Testis (tissue), 3 donors: ENCODE measurements around the gene ZFP64. TPM values are rescaled to one million over a fixed set of nuclear protein-coding genes. Genes with fewer than 3 reads are reported as not detected.

ENCODE experiments used
- DNase-seq: peaks from one replicate; pipeline ENCODE4 v3.0.0-alpha.2; 2019
- H3K27ac ChIP-seq, 2 donors: fragments of 200-600 bp; sonication (generic); one replicate each; pipeline ENCODE4 v1.5.1; 2019
- H3K27me3 ChIP-seq: fragments of 200-600 bp; sonication (generic); one replicate; pipeline ENCODE4 v1.5.1; 2019
- H3K36me3 ChIP-seq: fragments of 200-600 bp; sonication (generic); one replicate; pipeline ENCODE4 v1.5.1; 2017; ENCODE audit warnings: low read depth; ENCODE audit errors: missing control alignments
- H3K4me1 ChIP-seq: fragments of 200-600 bp; sonication (generic); one replicate; pipeline ENCODE4 v1.5.1; 2019
- H3K4me3 ChIP-seq, 2 donors: fragments of 200-600 bp; sonication (generic); one replicate each; pipeline ENCODE4 v1.5.1; 2017 to 2019
- H3K9me3 ChIP-seq: fragments of 200-600 bp; sonication (generic); one replicate; pipeline ENCODE4 v1.5.1; 2017
- POLR2A ChIP-seq: fragments of 450-650 bp; IDR thresholded peaks from one replicate; pipeline ENCODE4 v1.6.1; 2017; ENCODE audit warnings: antibody characterized with exemption, mild to moderate bottlenecking, moderate library complexity
- WGBS, 2 donors: methylation state at CpG; one replicate each; pipeline ENCODE4 v1.1.5; 2018; 5-methylcytosine and 5-hydroxymethylcytosine counted together
- intact Hi-C: fragments of 100-400 bp; cut with DNase I; formaldehyde crosslinking; loops from one replicate; pipeline ENCODE4 v1.15.1; 2023; ENCODE audit warnings: low total_unique reads
- polyA plus RNA-seq: library from polyadenylated mRNA; stranded (reverse); fragments of 350-450 nt; fragmentation: Illumina TruSeq; extraction: RNeasy Lipid Tissue Mini Kit (QIAGEN cat#74804); gene quantifications from one replicate; pipeline ENCODE4 v1.2.3, GENCODE V29; 2014; ENCODE audit warnings: low read depth, low replicate concordance; ENCODE audit not compliant: insufficient read depth
- total RNA-seq, 2 donors: library from RNA; depleted of rRNA; stranded (reverse); fragments of >200 nt; gene quantifications; one replicate each; pipeline ENCODE4 v1.2.3, GENCODE V29; 2016
- TF ChIP-seq, protein P1 (sequence below), 3 experiments: fragments of 450-650 bp in 2 of 3; fragments of 200-600 bp in 1 of 3; sonication (generic) in 1 of 3; IDR thresholded peaks; one replicate each; pipeline ENCODE4 v1.5.1; 2016 to 2019; ENCODE audit warnings: antibody characterized with exemption in 3 of 3, mild to moderate bottlenecking in 2 of 3, moderate library complexity in 1 of 3

Gene ZFP64
- total and polyA plus RNA-seq, 3 donors from 2014 or later: 16.4 to 33.6 (median 24.8) TPM

- no peaks in the 10 kb centered on the region for H3K27me3 ChIP-seq
- no peaks in the 10 kb centered on the region for H3K36me3 ChIP-seq
- no peak for DNase-seq
- no peak overlapping the region for H3K27ac ChIP-seq
- WGBS, 2 donors: 63 to 91% methylated on average over 3 of the region's 3 CpGs
- intact Hi-C loops: no loop called here
- H3K4me1 ChIP-seq: no peaks in the 10 kb centered on the region
- H3K4me3 ChIP-seq: no peak overlapping the region
- no peak for TF ChIP-seq POLR2A
- TF ChIP-seq, protein P1, sequence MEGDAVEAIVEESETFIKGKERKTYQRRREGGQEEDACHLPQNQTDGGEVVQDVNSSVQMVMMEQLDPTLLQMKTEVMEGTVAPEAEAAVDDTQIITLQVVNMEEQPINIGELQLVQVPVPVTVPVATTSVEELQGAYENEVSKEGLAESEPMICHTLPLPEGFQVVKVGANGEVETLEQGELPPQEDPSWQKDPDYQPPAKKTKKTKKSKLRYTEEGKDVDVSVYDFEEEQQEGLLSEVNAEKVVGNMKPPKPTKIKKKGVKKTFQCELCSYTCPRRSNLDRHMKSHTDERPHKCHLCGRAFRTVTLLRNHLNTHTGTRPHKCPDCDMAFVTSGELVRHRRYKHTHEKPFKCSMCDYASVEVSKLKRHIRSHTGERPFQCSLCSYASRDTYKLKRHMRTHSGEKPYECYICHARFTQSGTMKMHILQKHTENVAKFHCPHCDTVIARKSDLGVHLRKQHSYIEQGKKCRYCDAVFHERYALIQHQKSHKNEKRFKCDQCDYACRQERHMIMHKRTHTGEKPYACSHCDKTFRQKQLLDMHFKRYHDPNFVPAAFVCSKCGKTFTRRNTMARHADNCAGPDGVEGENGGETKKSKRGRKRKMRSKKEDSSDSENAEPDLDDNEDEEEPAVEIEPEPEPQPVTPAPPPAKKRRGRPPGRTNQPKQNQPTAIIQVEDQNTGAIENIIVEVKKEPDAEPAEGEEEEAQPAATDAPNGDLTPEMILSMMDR (IDR thresholded peaks at IDR 0.05): no peak
- no peaks in the 10 kb centered on the region for H3K9me3 ChIP-seq
Measured at GRCh38 chr20:52132337-52132736, 59.2 kb downstream of the ZFP64 start.

DNA sequence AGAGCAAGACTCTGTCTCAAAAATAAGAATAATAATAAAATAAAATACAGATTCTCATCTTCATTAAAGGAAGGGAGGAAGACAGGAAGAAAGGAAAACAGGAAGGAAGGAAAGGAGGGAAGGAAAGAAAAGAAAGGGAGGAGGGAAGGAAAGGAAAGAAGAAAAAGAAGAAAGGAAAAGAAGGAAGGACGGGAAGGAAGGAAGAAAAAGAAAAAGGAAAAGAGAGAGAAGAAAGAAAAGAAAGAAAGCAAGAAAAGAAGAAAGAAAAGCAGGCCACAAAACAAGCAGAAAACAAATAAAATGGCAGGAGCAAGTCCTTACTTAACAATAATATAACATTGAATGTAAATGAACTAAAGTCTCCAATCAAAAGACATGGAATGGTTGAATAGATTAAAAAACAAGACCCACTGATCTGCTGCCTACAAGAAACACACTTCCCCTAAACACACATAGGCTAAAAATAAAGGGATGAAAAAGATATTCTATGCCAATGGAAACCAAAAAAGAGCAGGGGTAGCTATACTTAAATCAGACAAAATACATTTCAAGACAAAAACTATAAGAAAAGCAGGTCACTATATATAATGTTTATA lies 60.4 kb downstream of the ZFP64 start:
- H3K9me3 ChIP-seq: no peaks in the 10 kb centered on the region
- intact Hi-C loops: no loop called here
- no peak overlapping the region for H3K4me3 ChIP-seq
- H3K27ac ChIP-seq: no peak overlapping the region
- no peaks in the 10 kb centered on the region for H3K36me3 ChIP-seq
- WGBS, 2 donors: 91 to 93% methylated on average over 1 of the region's 1 CpG
- H3K4me1 ChIP-seq: no peaks in the 10 kb centered on the region
- H3K27me3 ChIP-seq: no peaks in the 10 kb centered on the region
- no peak for DNase-seq
- no peak for TF ChIP-seq POLR2A
- TF ChIP-seq, protein P1 (IDR thresholded peaks at IDR 0.05): no peak

- Histone ChIP-seq H3K4me3 (no peak overlapping the region), H3K36me3 (no peaks in the 10 kb centered on the region), H3K27me3 (no peaks in the 10 kb centered on the region), H3K27ac (no peak overlapping the region), H3K9me3 (no peaks in the 10 kb centered on the region), H3K4me1 (no peaks in the 10 kb centered on the region)
- intact Hi-C loops: no loop called here
- no peak for DNase-seq
- WGBS, 2 donors: 87 to 97% methylated on average over 5 of the region's 5 CpGs
- TF ChIP-seq, protein P1 (IDR thresholded peaks at IDR 0.05): no peak
- no peak for TF ChIP-seq POLR2A
Measured at GRCh38 chr20:52130406-52130805, 61.2 kb downstream of the ZFP64 start.

- no peaks in the 10 kb centered on the region for H3K27me3 ChIP-seq
- H3K36me3 ChIP-seq: no peaks in the 10 kb centered on the region
- H3K4me1 ChIP-seq: no peaks in the 10 kb centered on the region
- no peak overlapping the region for H3K27ac ChIP-seq
- H3K9me3 ChIP-seq: no peaks in the 10 kb centered on the region
- intact Hi-C loops: no loop called here
- no peak overlapping the region for H3K4me3 ChIP-seq
- DNase-seq: no peak
- no peak for TF ChIP-seq POLR2A
- TF ChIP-seq, protein P1 (IDR thresholded peaks at IDR 0.05): no peak
- WGBS, 2 donors: 80 to 86% methylated on average over 5 of the region's 5 CpGs
Measured at GRCh38 chr20:52129611-52130010, 62.0 kb downstream of the ZFP64 start.

DNA sequence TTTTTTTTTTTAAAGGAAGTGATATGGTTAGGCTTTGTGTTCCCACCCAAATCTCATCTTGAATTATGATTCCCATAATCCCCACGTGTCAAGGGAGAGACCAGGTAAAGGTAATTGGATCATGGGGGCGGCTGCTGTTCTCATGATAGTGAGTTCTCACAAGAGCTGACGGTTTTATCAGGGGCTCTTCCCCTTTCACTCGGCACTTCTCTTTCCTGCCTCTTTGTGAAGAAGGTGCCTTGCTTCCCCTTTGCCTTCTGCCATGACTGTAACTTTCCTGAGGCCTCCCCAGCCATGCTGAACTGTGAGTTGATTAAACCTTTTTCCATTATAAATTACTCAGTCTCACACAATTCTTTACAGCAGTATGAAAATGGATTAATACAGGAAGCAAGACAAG lies 64.3 kb downstream of the ZFP64 start:
- Histone ChIP-seq H3K4me1 (no peaks in the 10 kb centered on the region), H3K36me3 (no peaks in the 10 kb centered on the region), H3K9me3 (no peaks in the 10 kb centered on the region), H3K4me3 (no peak overlapping the region), H3K27ac (no peak overlapping the region), H3K27me3 (no peaks in the 10 kb centered on the region)
- TF ChIP-seq, protein P1 (IDR thresholded peaks at IDR 0.05): no peak
- TF ChIP-seq POLR2A: no peak
- WGBS, 2 donors: 76 to 89% methylated on average over 4 of the region's 4 CpGs
- intact Hi-C loops: no loop called here
- DNase-seq: no peak
